RKO (cell line): ENCODE data around the gene ZNF469.
"Not testable (repeated sequence)": the region's sequence is repeated elsewhere in the genome, so short reads cannot be mapped to it uniquely, and the experiment has no call there.

Source experiments
- DNase-seq: peaks from one replicate; pipeline ENCODE4 v3.0.0-alpha.2; 2016; ENCODE audit warnings: low spot score

The ZNF469 gene

DNA sequence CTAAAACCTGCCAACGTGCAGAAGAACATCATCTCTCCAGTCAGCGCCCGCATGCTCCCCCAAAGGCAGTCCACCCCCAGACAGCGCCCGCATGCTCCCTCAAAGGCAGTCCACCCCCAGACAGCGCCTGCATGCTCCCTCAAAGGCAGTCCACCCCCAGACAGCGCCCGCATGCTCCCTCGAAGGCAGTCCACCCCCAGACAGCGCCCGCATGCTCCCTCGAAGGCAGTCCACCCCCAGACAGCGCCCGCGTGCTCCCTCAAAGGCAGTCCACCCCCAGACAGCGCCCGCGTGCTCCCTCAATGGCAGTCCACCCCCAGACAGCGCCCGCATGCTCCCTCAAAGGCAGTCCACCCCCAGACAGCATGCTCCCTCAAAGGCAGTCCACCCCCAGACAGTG lies 22.4 kb upstream of the ZNF469 start:
- DNase-seq, result not testable (repeated sequence)

GRCh38 chr16:88360999-88361398 lies 21.8 kb upstream of the ZNF469 start:
- DNase-seq, result no peak

- no peak for DNase-seq
Measured at GRCh38 chr16:88361775-88362174, 21.0 kb upstream of the ZNF469 start.

DNA sequence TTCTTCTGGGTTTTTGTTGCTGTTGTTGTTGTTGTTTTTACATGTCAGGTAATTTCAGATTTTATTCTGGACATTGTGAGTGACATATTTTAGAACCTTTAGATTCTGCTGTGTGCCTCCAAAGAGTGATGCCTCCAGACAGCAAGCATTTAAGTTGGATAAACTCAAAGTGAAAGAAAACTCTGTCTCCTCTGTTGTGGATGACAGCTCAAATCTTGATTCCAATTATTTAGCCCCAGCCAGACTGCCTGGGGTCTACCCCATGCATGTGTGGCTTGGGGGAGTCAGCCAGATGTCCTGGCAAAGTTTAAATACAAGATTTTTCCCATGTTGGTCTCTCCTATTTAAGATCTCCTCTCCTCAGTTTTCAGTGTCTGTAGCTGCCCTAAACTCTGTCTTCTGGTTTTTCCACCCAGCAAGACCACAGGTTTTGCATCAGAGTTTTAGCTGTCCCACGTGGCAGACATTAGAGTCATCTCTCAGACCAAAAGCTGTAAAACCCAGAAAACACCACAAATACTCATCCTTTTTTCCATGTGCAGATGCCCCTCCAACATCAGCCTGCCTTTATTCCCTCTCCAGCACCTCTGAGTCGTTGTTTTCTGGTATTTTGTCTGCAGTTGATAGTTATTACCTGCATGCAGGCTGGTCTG lies 19.4 kb upstream of the ZNF469 start:
- DNase-seq, result no peak

DNA sequence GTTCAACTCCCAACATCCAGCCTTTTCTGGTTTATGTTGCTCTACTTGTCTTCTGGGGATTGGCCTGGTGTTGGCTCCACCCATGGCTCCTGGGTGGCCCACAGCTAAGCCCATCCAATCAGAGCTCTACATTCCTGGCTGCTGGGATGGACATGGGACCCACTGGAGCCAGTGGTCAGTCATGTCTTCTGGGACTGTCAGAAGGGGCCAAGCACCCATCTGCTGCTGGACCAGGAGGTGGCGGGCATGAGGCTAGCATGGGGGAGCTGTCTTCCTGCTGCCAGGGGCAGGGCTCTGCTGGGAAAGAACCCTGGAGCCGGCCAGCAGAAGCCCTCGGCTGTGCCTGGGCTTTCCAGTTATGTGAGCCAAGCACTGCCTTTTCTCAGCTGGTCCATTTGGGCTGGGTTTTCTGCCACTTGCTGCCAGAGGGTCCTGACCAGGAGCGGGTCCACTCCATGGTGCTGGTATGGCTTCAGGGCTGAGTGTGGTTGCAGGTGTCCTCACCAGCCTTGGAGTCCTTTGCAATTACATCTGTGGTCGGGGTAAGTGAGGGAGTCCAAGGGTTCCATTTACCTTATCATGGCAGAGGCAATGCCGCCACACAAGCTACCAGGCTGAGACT lies 17.4 kb upstream of the ZNF469 start:
- no peak for DNase-seq

DNA sequence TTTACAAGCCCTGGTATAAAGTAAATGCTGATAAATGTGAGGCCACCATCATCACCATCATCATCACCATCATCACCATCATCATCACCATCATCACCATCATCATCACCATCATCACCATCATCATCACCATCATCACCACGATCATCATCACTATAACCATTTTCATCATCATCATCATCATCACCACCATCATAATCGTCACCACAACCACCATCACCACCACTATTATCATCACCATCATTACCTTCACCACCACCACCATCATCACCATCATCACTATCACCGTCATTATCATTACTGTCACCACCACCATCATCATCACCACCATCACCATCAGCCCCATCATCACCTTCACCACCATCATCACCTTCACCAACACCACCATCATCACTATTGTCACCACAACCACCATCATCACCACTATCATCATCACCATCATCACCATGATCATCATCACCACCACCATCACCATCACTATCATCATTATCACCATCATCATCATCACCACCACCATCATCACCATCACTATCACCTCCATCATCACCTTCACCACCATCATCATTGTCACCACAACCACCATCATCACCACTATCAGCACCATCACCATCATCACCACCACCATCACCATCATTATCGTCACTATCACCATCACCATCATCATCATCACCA lies 16.6 kb upstream of the ZNF469 start:
- DNase-seq, result no peak

DNA sequence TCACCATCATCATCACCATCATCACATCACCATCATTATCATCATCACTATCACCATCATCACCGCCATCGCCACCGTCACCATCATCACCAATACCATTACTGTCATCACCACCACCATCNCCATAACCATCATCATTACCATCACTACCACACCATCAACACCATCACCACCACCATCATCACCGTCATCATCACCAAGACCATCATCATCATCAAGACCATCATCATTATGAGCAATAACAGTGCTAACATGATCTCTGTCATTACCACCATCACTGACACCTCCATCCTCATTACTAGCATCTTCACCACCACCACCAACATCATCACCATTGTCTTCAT lies 16.1 kb upstream of the ZNF469 start:
- DNase-seq, result no peak

DNA sequence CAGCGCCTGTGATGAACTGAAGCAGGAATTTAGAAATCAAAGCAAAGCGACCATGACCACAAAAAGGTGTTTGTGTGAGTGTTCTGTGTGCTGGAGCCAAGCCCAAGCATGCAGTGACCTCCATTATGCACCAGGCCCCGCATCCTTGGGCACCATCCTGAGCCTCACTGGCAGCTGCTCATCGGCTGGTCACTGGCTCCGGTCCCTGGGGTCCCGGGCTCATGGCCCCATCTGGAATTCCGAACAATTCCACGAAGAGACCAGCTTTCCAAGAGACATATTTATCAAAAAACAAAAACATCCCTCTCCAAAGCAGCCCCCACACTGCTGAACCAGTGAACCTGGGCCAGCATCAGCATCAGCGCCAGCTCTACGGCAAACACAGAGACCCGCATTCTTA lies 15.2 kb upstream of the ZNF469 start:
- no peak for DNase-seq

- DNase-seq, result no peak
Measured at GRCh38 chr16:88368036-88368435, 14.7 kb upstream of the ZNF469 start.

DNA sequence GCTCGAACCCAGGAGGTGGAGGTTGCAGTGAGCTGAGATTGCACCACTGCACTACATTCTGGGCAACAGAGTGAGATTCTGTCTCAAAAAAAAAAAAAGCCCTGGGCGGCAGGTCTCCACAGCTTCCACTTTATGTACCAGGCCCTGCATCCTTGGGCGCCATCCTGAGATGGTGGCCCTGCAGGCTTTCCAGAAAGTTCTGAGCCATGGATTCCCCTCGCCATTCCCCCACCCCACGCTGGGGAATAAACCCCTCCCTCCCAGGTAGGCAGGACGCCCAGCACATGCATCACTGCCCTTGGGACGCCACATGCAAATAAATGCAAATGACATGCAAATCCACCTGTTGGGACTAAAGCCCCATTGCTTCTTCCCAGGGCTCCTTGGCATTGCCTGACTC lies 13.8 kb upstream of the ZNF469 start:
- DNase-seq, result no peak

GRCh38 chr16:88369447-88370008 lies 13.2 kb upstream of the ZNF469 start:
- no peak for DNase-seq

- no peak for DNase-seq
Measured at GRCh38 chr16:88370365-88370764, 12.4 kb upstream of the ZNF469 start.

- no peak for DNase-seq
Measured at GRCh38 chr16:88372522-88372921, 10.2 kb upstream of the ZNF469 start.

GRCh38 chr16:88373211-88373610 lies 9.5 kb upstream of the ZNF469 start:
- no peak for DNase-seq

DNA sequence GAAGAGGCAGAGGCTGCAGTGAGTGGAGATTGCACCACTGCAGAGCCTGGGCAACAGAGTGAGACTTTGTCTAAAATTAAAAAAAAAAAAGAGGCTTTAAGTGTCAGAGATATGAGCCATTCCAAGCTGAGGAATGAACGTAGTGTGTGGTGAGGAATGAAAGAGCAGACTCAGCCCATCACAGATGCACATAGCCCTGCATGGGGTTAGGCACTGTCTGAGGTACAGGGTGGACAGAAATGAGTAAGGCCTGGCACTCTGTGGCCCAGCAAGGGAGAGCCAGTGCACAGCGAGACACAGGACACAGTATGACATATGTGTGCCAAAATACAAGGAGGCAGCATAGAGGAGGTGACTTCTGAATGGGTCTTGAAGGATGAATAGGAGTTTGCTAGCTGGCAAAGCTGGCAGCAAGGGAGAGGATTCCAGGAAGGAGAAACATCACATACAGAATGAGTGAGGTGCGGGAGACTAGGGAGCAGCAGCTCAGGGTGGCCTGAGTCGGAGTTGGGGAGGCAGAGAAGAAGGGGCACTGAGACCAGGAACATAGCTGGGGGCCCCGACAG lies 8.7 kb upstream of the ZNF469 start:
- DNase-seq, result no peak

- no peak for DNase-seq
Measured at GRCh38 chr16:88374736-88375135, 8.0 kb upstream of the ZNF469 start.

DNA sequence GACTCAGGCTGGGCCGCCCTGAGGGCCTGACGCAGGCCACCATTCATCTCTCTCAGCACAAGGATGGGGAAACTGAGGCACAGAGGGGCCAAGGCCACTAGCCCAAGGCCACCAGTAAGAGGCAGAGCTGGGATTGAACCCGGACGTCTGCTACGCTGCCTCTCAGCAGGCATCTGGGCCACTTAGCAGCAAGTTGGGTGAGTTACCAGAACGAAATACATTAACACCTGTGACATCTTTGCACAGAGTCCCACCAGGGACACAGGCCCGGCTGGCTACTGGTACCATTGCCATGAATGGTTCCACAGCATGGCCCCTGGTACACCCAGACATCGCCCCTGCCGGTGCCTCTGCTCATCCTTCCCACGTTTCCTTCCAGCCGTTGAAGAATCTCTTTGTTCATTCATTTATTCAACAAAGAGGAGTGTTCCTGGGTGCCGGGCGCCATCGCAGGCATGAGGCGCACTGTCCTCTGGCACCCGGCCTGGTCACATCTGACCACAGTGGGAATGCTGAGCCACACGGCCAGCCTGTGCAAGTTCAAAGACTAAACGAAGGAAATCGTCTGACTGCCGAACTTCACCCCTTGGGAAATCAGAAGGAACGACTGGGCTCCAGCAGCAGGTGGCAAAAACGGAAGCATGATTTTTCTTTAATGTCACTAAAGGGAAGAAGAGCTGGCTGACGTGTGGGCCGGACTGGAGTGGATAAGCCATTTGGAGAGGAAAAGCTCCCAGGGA lies 7.4 kb upstream of the ZNF469 start:
- no peak for DNase-seq

GRCh38 chr16:88375996-88376834 lies 6.5 kb upstream of the ZNF469 start:
- no peak for DNase-seq

DNA sequence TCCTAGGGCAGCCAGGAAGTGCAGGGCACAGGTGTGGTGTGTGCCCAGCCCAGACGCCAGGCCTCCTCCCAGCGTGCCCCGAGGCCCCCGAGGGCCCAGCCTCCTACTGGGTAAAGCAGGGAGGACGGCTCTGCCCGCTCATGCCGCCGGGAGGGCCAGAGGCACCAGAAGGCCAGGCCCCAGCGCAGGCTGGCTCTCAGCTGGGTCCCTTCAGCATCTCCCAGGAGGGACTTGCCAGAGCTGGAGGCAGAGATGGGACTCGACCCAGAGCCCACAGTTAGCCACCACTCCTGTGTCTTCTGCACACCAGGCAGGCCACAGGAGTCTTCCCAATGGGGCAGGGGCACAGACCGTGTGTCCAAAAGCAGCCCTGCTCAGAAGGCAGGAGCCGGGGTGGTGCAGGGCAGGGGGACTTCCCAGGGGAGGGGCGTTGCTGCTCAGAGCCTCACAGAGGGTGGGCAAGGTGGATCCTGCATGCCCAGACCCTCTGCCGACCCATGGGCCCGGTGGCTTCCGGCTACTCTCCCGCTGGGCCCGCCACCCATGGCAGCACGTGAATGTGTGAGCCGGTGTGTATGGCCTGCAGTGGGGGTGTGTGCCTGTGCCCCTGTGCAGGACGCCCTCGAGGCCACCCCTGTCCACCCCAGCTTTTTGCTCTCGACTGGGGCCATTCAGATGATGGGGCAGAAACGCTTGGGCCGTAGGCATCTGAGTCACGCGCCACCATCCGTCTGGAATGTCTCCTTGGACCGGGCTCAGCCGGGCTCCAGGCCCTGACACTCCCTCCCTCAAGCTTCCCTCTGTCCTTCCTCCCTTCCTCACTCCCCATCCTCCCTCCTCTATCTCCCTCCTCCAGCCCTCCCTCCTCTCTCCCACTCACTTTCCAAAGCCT lies 5.7 kb upstream of the ZNF469 start:
- no peak for DNase-seq

DNA sequence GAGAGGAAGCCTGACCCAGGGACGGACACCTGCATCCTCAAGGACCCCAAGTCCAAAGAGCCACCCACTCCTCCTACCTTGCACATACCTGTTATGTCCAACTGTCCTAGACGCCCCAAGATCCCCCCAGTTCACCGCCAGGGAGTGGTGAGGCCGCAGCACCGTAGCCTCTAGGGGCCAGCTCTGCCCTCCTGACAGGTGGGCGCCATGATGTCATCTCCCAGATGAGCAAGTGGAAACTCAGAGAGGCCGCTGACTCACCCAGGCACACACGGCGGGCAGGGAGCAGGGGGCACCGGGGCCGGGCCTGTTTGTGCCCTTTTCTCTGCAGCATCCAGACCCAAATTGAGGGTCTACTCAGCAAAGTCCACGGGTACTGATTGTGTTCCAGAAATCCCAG lies 4.8 kb upstream of the ZNF469 start:
- no peak for DNase-seq
